Activated CD8-positive, alpha-beta memory T cell treated with anti-CD3 and anti-CD28 coated beads for 4 hours (primary cell): Measurements from ENCODE around the gene TPPP3.

Experiments used
- DNase-seq, 2 donors: peaks; one replicate each; pipeline ENCODE4 v3.0.0-alpha.2; 2020; ENCODE audit warnings: low read depth in 2 of 2

TPPP3 gene

GRCh38 chr16:67342616-67343015 is 50.7 kb downstream of the TPPP3 start:
- DNase-seq: no peak

DNA sequence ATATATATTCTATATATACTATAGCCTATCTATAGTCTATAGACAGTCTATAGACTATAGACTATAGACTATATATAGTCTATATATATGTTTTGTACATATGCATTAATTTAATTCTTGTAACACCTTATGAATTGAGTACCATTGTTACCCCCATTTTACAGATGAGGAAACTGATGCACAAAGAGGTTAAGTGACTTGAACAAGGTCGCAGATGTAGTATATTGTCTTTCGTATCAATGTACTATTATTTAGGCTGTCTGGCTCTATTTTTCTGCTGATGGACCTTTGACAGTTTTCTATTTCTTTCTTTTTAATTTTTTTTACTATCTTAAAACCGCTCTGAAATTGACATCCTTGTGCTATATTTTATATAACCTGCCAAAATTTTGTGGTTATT is 52.0 kb downstream of the TPPP3 start:
- DNase-seq: no peak
